ENCODE measurements around the gene FAM222A. TPM values are rescaled to one million over a fixed set of nuclear protein-coding genes. Genes with fewer than 3 reads are reported as not detected.

Gene FAM222A
- total RNA-seq, 1 experiment from 2014 or later: 3.1 TPM

GRCh38 chr12:109758426-109759420 is 45.1 kb downstream of the FAM222A start:
- CTCF ChIA-PET: no interaction called here
- 0 out of 2 replicates have a peak, but pooled peaks cover 6% of the 10 kb centered on the region for H4K20me1 ChIP-seq (ENCODE audit: insufficient read depth)
- TF ChIP-seq EZH2 (IDR thresholded peaks at IDR 0.05; ENCODE audit: low read depth) (no peak), CTCF (conservative IDR thresholded peaks at IDR 0.05) (no peak)
- POLR2A ChIA-PET (ENCODE audit: unreplicated experiment): no interaction called here
- no peak for DNase-seq
- H2AFZ ChIP-seq: no peak overlapping the region
- peaks cover 7% of the 10 kb centered on the region; the same call in 1 of the 2 replicates for H3K9me3 ChIP-seq (ENCODE audit: insufficient read depth, low read depth)
- H3K9me2 ChIP-seq (ENCODE audit: insufficient read depth): no peaks in the 10 kb centered on the region
- H3K4me3 ChIP-seq: no peak overlapping the region
- no peak overlapping the region for H3K4me2 ChIP-seq
- H3K27ac ChIP-seq: no peak overlapping the region
- H3K79me2 ChIP-seq (ENCODE audit: low read depth): no peaks in the 10 kb centered on the region
- H3K27me3 ChIP-seq (ENCODE audit: insufficient read depth, low read depth): no peaks in the 10 kb centered on the region
- H3K4me1 ChIP-seq (replicated peaks; ENCODE audit: insufficient read depth): no peaks in the 10 kb centered on the region
- no peaks in the 10 kb centered on the region for H3K36me3 ChIP-seq (ENCODE audit: low read depth)
- intact Hi-C loops (cut with micrococcal nuclease; ENCODE audit: unreplicated experiment): no loop called here
- BruUV-seq (replicated peaks): no TSS peak
- H3F3A ChIP-seq (ENCODE audit: insufficient read depth, low read depth): peaks cover 13% of the 10 kb centered on the region

- H3K4me2 ChIP-seq: no peak overlapping the region
- H3K4me1 ChIP-seq (replicated peaks; ENCODE audit: insufficient read depth): no peaks in the 10 kb centered on the region
- no peak for DNase-seq
- no peaks in the 10 kb centered on the region for H3K27me3 ChIP-seq (ENCODE audit: insufficient read depth, low read depth)
- H3K79me2 ChIP-seq (ENCODE audit: low read depth): no peaks in the 10 kb centered on the region
- no peak for TF ChIP-seq EZH2 (IDR thresholded peaks at IDR 0.05; ENCODE audit: low read depth)
- no peak for TF ChIP-seq CTCF (conservative IDR thresholded peaks at IDR 0.05)
- H3K9me2 ChIP-seq (ENCODE audit: insufficient read depth): no peaks in the 10 kb centered on the region
- POLR2A ChIA-PET (ENCODE audit: unreplicated experiment): no interaction called here
- H4K20me1 ChIP-seq (ENCODE audit: insufficient read depth): 0 out of 2 replicates have a peak, but pooled peaks cover under 1% of the 10 kb centered on the region
- intact Hi-C loops (cut with micrococcal nuclease; ENCODE audit: unreplicated experiment): no loop called here
- CTCF ChIA-PET: no interaction called here
- peaks cover 8% of the 10 kb centered on the region; the same call in 1 of the 2 replicates for H3K9me3 ChIP-seq (ENCODE audit: insufficient read depth, low read depth)
- no TSS peak for BruUV-seq (replicated peaks)
- peaks cover 19% of the 10 kb centered on the region for H3F3A ChIP-seq (ENCODE audit: insufficient read depth, low read depth)
- H3K4me3 ChIP-seq: no peak overlapping the region
- no peaks in the 10 kb centered on the region for H3K36me3 ChIP-seq (ENCODE audit: low read depth)
- no peak overlapping the region for H2AFZ ChIP-seq
- H3K27ac ChIP-seq: no peak overlapping the region
Measured at GRCh38 chr12:109759595-109759994, 46.0 kb downstream of the FAM222A start.

- TF ChIP-seq CTCF (conservative IDR thresholded peaks at IDR 0.05) (no peak), EZH2 (IDR thresholded peaks at IDR 0.05; ENCODE audit: low read depth) (no peak)
- no peak overlapping the region for H2AFZ ChIP-seq
- H3K79me2 ChIP-seq (ENCODE audit: low read depth): no peaks in the 10 kb centered on the region
- intact Hi-C loops (cut with micrococcal nuclease; ENCODE audit: unreplicated experiment): no loop called here
- H3K4me2 ChIP-seq: no peak overlapping the region
- H3K4me1 ChIP-seq (replicated peaks; ENCODE audit: insufficient read depth): no peaks in the 10 kb centered on the region
- CTCF ChIA-PET: no interaction called here
- H3K4me3 ChIP-seq: no peak overlapping the region
- H3K27me3 ChIP-seq (ENCODE audit: insufficient read depth, low read depth): no peaks in the 10 kb centered on the region
- H3K27ac ChIP-seq: no peak overlapping the region
- H3K9me3 ChIP-seq (ENCODE audit: insufficient read depth, low read depth): peaks cover 8% of the 10 kb centered on the region; the same call in 1 of the 2 replicates
- no peaks in the 10 kb centered on the region for H3K36me3 ChIP-seq (ENCODE audit: low read depth)
- POLR2A ChIA-PET (ENCODE audit: unreplicated experiment): no interaction called here
- no TSS peak for BruUV-seq (replicated peaks)
- no peaks in the 10 kb centered on the region for H3K9me2 ChIP-seq (ENCODE audit: insufficient read depth)
- peaks cover 19% of the 10 kb centered on the region for H3F3A ChIP-seq (ENCODE audit: insufficient read depth, low read depth)
- DNase-seq: no peak
- H4K20me1 ChIP-seq (ENCODE audit: insufficient read depth): no peaks in the 10 kb centered on the region
Measured at GRCh38 chr12:109760031-109760929, 46.7 kb downstream of the FAM222A start.

All from PC-9 (cell line).